ENCODE data around the gene RAB23. TPM values are rescaled to one million over a fixed set of nuclear protein-coding genes. Genes with fewer than 3 reads are reported as not detected.

RAB23 gene
- total RNA-seq, 1 donor from 2014 or later = 35.2 TPM

DNA sequence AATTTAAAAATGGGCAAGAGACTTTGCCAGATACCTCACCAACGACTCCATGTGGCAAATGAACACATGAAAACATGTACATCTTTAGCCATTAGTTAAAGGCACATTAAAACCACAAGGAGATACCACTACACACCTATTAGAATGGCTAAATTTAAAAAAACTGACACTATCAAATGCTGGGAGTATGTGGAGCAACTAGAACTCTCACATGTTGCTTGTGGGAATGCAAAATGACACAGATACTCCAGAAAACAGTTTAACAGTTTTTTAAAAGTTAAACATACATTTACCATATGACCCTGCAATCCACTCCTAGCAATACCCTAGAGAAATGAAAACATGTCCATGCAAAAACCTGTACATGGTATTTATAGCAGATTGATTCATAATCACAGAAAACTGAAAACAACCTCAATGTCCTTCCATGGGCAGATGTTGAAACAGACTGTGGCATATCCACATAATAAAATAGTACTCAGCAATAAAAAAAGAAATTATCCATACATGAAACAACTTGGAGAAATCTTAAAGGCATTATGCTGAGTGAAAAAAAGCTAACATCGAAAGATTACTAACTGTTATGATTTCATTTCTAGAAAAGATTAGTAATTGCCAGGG is 1.9 kb downstream of the RAB23 start:
- Mint-ChIP-seq H3K4me3 (ENCODE audit: unreplicated experiment) (peak overlapping the region; percentile 95), H3K27me3 (ENCODE audit: unreplicated experiment) (no peaks in the 10 kb centered on the region), H3K4me1 (ENCODE audit: unreplicated experiment) (peaks cover 60% of the 10 kb centered on the region), H3K27ac (ENCODE audit: unreplicated experiment) (peak overlapping the region; percentile 68), H3K36me3 (ENCODE audit: unreplicated experiment) (peaks cover 9% of the 10 kb centered on the region), H3K9me3 (ENCODE audit: unreplicated experiment) (peaks cover 16% of the 10 kb centered on the region)
- DNase-seq (ENCODE audit: extremely low spot score, unreplicated experiment) = no peak
- TF ChIP-seq, protein P1, sequence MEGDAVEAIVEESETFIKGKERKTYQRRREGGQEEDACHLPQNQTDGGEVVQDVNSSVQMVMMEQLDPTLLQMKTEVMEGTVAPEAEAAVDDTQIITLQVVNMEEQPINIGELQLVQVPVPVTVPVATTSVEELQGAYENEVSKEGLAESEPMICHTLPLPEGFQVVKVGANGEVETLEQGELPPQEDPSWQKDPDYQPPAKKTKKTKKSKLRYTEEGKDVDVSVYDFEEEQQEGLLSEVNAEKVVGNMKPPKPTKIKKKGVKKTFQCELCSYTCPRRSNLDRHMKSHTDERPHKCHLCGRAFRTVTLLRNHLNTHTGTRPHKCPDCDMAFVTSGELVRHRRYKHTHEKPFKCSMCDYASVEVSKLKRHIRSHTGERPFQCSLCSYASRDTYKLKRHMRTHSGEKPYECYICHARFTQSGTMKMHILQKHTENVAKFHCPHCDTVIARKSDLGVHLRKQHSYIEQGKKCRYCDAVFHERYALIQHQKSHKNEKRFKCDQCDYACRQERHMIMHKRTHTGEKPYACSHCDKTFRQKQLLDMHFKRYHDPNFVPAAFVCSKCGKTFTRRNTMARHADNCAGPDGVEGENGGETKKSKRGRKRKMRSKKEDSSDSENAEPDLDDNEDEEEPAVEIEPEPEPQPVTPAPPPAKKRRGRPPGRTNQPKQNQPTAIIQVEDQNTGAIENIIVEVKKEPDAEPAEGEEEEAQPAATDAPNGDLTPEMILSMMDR (IDR thresholded peaks at IDR 0.05) = no peak

DNA sequence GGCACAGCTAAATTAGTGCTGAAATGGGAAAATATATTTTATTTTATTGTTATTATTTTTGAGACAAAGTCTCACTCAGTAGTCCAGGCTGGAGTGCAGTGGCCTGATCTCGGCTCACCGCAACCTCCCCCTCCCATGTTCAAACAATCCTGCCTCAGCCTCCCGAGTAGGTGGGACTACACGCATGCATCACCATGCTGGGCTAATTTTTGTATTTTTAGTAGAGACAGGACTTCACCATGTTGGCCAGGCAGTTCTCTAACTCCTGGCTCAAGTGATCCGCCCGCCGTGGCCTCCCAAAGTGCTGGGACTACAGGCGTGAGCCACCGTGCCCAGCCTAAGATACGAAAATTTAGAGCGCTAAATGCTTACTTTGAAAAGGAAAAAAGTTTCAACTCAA is 4.8 kb downstream of the RAB23 start:
- peaks cover 53% of the 10 kb centered on the region for H3K4me1 Mint-ChIP-seq (ENCODE audit: unreplicated experiment)

DNA sequence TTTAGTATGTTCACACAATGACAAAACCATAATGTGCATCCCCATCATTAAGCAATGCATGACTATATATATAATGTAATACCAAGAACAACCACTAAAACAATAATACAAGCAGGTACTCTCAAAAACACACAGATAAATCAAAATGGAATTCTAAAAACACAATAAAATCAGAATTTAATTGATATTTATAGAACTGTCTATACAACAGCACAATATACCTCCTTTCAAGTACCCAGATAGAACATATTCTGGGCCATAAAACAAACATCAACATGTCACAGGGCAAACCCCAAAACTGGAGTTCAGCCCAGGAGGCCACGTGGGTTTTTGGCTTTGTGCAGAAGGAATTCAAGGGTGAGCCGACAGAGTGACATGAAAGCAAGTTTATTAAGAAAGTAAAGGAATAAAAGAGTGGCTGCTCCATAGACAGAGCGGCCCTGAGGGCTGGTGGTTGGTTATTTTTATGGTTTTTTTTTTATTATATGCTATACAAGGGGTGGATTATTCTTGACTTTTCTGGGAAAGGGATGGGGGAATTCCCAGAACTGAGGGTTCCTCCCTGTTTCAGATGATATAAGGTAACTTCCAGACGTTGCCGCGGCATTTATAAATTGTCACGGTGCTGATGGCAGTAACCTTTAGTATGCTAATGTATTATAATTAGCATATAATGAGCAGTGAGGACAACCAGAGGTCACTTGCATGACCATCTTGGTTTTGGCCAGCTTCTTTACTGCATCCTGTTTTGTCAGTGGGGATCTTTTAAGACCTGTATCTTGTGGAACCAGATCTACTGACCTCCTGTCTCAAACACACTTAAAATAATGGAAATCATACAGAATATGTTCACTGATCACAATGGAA is 5.6 kb downstream of the RAB23 start:
- H3K4me3 Mint-ChIP-seq (ENCODE audit: unreplicated experiment) = no peak overlapping the region
- H3K9me3 Mint-ChIP-seq (ENCODE audit: unreplicated experiment) = peaks cover 20% of the 10 kb centered on the region
- TF ChIP-seq, protein P1 (IDR thresholded peaks at IDR 0.05) = peak; percentile 27
- H3K27me3 Mint-ChIP-seq (ENCODE audit: unreplicated experiment) = no peaks in the 10 kb centered on the region
- peaks cover 60% of the 10 kb centered on the region for H3K4me1 Mint-ChIP-seq (ENCODE audit: unreplicated experiment)
- DNase-seq (ENCODE audit: extremely low spot score, unreplicated experiment) = no peak
- H3K27ac Mint-ChIP-seq (ENCODE audit: unreplicated experiment) = peak overlapping the region; percentile 66
- H3K36me3 Mint-ChIP-seq (ENCODE audit: unreplicated experiment) = peaks cover 20% of the 10 kb centered on the region

More for the DNA sequence above, 4.8 kb downstream of the RAB23 start:
- TF ChIP-seq, protein P1 (IDR thresholded peaks at IDR 0.05) = no peak
- peak overlapping the region; percentile 59 for H3K27ac Mint-ChIP-seq (ENCODE audit: unreplicated experiment)
- no peak overlapping the region for H3K4me3 Mint-ChIP-seq (ENCODE audit: unreplicated experiment)
- peaks cover 20% of the 10 kb centered on the region for H3K36me3 Mint-ChIP-seq (ENCODE audit: unreplicated experiment)
- DNase-seq (ENCODE audit: extremely low spot score, unreplicated experiment) = no peak
- H3K9me3 Mint-ChIP-seq (ENCODE audit: unreplicated experiment) = peaks cover 20% of the 10 kb centered on the region
- H3K27me3 Mint-ChIP-seq (ENCODE audit: unreplicated experiment) = no peaks in the 10 kb centered on the region

DNA sequence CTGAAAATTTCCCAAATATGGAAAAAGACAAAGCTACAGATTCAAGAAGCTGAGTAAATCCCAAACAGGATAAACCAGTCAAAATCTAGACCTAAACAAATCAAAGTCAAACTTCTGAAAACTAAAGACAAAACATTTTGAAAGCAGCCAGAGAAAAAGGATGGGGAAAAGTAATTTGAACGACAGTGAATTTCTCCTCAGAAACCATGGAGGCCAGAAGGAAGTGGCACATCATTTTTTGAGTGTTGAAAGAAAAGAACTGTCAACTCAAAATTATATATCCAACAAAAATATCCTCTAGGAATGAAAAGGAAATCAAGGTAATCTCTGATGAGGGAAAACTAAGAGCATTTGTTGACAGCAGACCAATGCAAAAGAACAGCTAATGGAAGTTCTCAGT is 6.8 kb downstream of the RAB23 start:
- peak overlapping the region; percentile 25 for H3K27ac Mint-ChIP-seq (ENCODE audit: unreplicated experiment)
- DNase-seq (ENCODE audit: extremely low spot score, unreplicated experiment) = no peak
- no peak overlapping the region for H3K4me3 Mint-ChIP-seq (ENCODE audit: unreplicated experiment)
- peaks cover 63% of the 10 kb centered on the region for H3K4me1 Mint-ChIP-seq (ENCODE audit: unreplicated experiment)
- peaks cover 20% of the 10 kb centered on the region for H3K36me3 Mint-ChIP-seq (ENCODE audit: unreplicated experiment)
- peaks cover 18% of the 10 kb centered on the region for H3K9me3 Mint-ChIP-seq (ENCODE audit: unreplicated experiment)
- TF ChIP-seq, protein P1 (IDR thresholded peaks at IDR 0.05) = no peak
- no peaks in the 10 kb centered on the region for H3K27me3 Mint-ChIP-seq (ENCODE audit: unreplicated experiment)

DNA sequence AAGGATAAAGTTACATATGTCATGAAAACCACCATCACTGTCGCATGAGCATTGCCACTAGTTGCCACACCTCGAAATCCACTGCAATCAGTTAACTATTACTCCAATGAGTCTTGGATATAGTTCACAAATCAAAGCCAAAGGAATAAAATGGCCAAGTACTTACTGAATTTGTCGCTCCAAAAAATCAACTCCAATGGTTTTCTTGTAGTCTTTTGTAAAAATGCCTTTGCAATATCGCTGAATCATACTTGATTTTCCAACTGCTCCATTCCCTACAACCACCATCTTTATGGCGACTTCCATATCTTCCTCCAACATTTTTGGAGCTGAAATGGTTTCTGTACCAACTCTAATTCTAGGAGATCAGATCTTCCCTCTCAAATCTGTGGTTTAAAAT is 12.0 kb downstream of the RAB23 start:
- H3K27ac Mint-ChIP-seq (ENCODE audit: unreplicated experiment) = no peak overlapping the region
- H3K36me3 Mint-ChIP-seq (ENCODE audit: unreplicated experiment) = peaks cover 23% of the 10 kb centered on the region
- TF ChIP-seq, protein P1 (IDR thresholded peaks at IDR 0.05) = no peak

More for the DNA sequence above, 12.0 kb downstream of the RAB23 start:
- H3K4me3 Mint-ChIP-seq (ENCODE audit: unreplicated experiment) = no peak overlapping the region
- H3K9me3 Mint-ChIP-seq (ENCODE audit: unreplicated experiment) = peaks cover 3% of the 10 kb centered on the region
- no peaks in the 10 kb centered on the region for H3K27me3 Mint-ChIP-seq (ENCODE audit: unreplicated experiment)
- DNase-seq (ENCODE audit: extremely low spot score, unreplicated experiment) = no peak
- H3K4me1 Mint-ChIP-seq (ENCODE audit: unreplicated experiment) = peaks cover 44% of the 10 kb centered on the region
